A549 (cell line): Measurements from ENCODE around the gene ESRP2.

ENCODE experiments used
- HDAC2 ChIP-seq: fragments of 200-600 bp; sonication (generic); IDR thresholded peaks from 2 replicates; pipeline ENCODE4 v1.6.1; 2016
- JUNB ChIP-seq: fragments of >200 bp; sonication (Bioruptor Twin); formaldehyde crosslinking; IDR thresholded peaks from 2 replicates; pipeline ENCODE4 v1.6.1; 2016
- SREBF2 ChIP-seq: fragments of 450-650 bp; IDR thresholded peaks from 2 replicates; pipeline ENCODE4 v1.6.1; 2014; ENCODE audit warnings: mild to moderate bottlenecking, moderate library complexity
- TF ChIP-seq, protein P1 (sequence below): fragments of >200 bp; sonication (Bioruptor Twin); formaldehyde crosslinking; IDR thresholded peaks from 3 replicates; pipeline ENCODE4 v1.5.1; 2016
- TF ChIP-seq, protein P2 (sequence below): fragments of 200-600 bp; sonication (generic); IDR thresholded peaks from 2 replicates; pipeline ENCODE4 v1.6.1; 2016; ENCODE audit warnings: antibody characterized with exemption, mild to moderate bottlenecking, moderate library complexity
- TF ChIP-seq, protein P3 (sequence below): fragments of >200 bp; sonication (Bioruptor Twin); formaldehyde crosslinking; IDR thresholded peaks from 3 replicates; pipeline ENCODE4 v1.6.1; 2016
- TF ChIP-seq, protein P4 (sequence below): IDR thresholded peaks from 2 replicates; pipeline ENCODE4 v1.6.1; 2012

DNA sequence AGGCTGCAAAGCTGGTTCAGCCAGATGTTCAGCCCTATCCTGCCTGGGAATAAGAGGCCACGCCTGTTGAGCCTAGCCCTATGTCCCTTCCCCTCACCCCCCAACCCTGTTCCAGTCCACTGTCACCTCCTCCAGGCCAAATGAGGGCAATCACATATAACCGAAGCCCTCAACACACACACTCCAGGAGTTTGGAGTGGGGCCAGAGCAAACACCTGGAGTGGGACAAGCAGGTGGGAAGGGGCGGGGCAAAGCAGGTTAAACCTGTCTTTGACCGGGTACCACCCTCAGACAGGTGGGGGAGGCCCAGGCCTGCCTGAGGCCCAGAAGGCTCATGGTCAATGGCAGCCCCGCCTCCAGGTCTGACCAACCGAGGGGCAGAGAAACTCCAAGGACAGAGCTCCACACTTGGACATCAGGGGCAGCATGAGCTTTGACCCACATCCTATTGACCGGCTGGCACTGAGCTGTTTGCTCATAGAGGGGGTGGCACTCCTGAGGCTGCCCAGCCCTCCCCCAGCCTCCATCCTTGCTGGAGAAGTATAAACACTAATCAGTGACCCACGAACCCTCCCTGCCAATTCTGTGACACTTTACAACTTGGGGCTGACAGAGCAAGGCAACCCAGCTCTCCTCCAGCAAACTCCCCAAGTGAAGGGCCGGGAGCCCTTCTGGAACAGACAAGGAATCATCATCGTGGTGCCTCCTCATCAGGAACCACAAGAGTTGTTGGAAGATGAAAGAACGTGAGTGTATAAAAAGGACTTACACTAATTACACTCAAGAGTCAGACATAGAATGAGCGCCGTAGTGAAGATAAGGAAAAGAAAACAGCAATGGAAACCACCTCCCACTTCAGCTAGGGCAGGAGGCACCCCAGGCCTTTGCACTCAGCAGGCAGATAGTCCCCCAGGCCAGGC, 1.5 kb downstream of the ESRP2 start:
- TF ChIP-seq HDAC2 (no peak), SREBF2 (no peak), JUNB (no peak)
- TF ChIP-seq, protein P1, sequence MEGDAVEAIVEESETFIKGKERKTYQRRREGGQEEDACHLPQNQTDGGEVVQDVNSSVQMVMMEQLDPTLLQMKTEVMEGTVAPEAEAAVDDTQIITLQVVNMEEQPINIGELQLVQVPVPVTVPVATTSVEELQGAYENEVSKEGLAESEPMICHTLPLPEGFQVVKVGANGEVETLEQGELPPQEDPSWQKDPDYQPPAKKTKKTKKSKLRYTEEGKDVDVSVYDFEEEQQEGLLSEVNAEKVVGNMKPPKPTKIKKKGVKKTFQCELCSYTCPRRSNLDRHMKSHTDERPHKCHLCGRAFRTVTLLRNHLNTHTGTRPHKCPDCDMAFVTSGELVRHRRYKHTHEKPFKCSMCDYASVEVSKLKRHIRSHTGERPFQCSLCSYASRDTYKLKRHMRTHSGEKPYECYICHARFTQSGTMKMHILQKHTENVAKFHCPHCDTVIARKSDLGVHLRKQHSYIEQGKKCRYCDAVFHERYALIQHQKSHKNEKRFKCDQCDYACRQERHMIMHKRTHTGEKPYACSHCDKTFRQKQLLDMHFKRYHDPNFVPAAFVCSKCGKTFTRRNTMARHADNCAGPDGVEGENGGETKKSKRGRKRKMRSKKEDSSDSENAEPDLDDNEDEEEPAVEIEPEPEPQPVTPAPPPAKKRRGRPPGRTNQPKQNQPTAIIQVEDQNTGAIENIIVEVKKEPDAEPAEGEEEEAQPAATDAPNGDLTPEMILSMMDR, result no peak
- TF ChIP-seq, protein P2, sequence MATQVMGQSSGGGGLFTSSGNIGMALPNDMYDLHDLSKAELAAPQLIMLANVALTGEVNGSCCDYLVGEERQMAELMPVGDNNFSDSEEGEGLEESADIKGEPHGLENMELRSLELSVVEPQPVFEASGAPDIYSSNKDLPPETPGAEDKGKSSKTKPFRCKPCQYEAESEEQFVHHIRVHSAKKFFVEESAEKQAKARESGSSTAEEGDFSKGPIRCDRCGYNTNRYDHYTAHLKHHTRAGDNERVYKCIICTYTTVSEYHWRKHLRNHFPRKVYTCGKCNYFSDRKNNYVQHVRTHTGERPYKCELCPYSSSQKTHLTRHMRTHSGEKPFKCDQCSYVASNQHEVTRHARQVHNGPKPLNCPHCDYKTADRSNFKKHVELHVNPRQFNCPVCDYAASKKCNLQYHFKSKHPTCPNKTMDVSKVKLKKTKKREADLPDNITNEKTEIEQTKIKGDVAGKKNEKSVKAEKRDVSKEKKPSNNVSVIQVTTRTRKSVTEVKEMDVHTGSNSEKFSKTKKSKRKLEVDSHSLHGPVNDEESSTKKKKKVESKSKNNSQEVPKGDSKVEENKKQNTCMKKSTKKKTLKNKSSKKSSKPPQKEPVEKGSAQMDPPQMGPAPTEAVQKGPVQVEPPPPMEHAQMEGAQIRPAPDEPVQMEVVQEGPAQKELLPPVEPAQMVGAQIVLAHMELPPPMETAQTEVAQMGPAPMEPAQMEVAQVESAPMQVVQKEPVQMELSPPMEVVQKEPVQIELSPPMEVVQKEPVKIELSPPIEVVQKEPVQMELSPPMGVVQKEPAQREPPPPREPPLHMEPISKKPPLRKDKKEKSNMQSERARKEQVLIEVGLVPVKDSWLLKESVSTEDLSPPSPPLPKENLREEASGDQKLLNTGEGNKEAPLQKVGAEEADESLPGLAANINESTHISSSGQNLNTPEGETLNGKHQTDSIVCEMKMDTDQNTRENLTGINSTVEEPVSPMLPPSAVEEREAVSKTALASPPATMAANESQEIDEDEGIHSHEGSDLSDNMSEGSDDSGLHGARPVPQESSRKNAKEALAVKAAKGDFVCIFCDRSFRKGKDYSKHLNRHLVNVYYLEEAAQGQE, result no peak
- TF ChIP-seq, protein P3, sequence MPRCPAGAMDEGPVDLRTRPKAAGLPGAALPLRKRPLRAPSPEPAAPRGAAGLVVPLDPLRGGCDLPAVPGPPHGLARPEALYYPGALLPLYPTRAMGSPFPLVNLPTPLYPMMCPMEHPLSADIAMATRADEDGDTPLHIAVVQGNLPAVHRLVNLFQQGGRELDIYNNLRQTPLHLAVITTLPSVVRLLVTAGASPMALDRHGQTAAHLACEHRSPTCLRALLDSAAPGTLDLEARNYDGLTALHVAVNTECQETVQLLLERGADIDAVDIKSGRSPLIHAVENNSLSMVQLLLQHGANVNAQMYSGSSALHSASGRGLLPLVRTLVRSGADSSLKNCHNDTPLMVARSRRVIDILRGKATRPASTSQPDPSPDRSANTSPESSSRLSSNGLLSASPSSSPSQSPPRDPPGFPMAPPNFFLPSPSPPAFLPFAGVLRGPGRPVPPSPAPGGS, result no peak
- TF ChIP-seq, protein P4, sequence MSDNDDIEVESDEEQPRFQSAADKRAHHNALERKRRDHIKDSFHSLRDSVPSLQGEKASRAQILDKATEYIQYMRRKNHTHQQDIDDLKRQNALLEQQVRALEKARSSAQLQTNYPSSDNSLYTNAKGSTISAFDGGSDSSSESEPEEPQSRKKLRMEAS, result no peak
